SK-MEL-5 (cell line): ENCODE data around the gene IFT172. TPM values are rescaled to one million over a fixed set of nuclear protein-coding genes. Genes with fewer than 3 reads are reported as not detected.
"Not testable (repeated sequence)": the region's sequence is repeated elsewhere in the genome, so short reads cannot be mapped to it uniquely, and the experiment has no call there.

ENCODE experiments used
- DNase-seq: peaks from one replicate; pipeline ENCODE4 v3.0.0-alpha.2; 2016; ENCODE audit warnings: low read depth, low spot score
- in situ Hi-C: cut with HindIII; loops from 2 replicates; pipeline ENCODE4 v1.10.0; 2016; ENCODE audit warnings: low sequenced_read_pairs, high pct_unique_total_duplicates, low pct_unique_long_range_greater_than_20kb
- total RNA-seq: library from RNA; depleted of rRNA; stranded (reverse); fragments of >200 nt; shearing (Covaris generic); gene quantifications from 2 replicates; pipeline ENCODE4 v1.2.3, GENCODE V29; 2014

IFT172 gene
- total RNA-seq, 1 experiment from 2014 or later = 23.4 TPM

- in situ Hi-C loops = no loop called here
- no peak for DNase-seq
Measured at GRCh38 chr2:27441958-27442919, 47.3 kb downstream of the IFT172 start, which contains the start of gene KRTCAP3. KRTCAP3 (plus strand) TSS chr2:27442381; CDS start chr2:27442413, 32 bp downstream.

- no peak for DNase-seq
- in situ Hi-C loops = no loop called here
Measured at GRCh38 chr2:27441226-27441926, 48.2 kb downstream of the IFT172 start.

GRCh38 chr2:27435628-27436027 lies 53.9 kb downstream of the IFT172 start:
- DNase-seq = no peak
- in situ Hi-C loops = no loop called here

GRCh38 chr2:27431395-27431794 lies 58.1 kb downstream of the IFT172 start:
- peak; percentile 42 for DNase-seq
- in situ Hi-C loops = no loop called here

GRCh38 chr2:27428978-27429541 lies 60.5 kb downstream of the IFT172 start:
- in situ Hi-C loops = no loop called here
- peak; percentile 82 for DNase-seq

- in situ Hi-C loops = no loop called here
- DNase-seq = peak; percentile 93
Measured at GRCh38 chr2:27428213-27428977, 61.1 kb downstream of the IFT172 start, which contains the start of gene NRBP1. NRBP1 (plus strand) TSS chr2:27428631; CDS start chr2:27433274, 4,643 bp downstream.

GRCh38 chr2:27427863-27428212 lies 61.7 kb downstream of the IFT172 start:
- DNase-seq = peak; percentile 37
- in situ Hi-C loops = no loop called here

GRCh38 chr2:27425039-27425438 lies 64.5 kb downstream of the IFT172 start:
- in situ Hi-C loops, DNase-seq: not testable (repeated sequence)

- DNase-seq = no peak
- in situ Hi-C loops = no loop called here
Measured at GRCh38 chr2:27422958-27423357, 66.6 kb downstream of the IFT172 start.

- in situ Hi-C loops = no loop called here
- no peak for DNase-seq
Measured at GRCh38 chr2:27421660-27422250, 67.8 kb downstream of the IFT172 start.

- in situ Hi-C loops = no loop called here
- DNase-seq = no peak
Measured at GRCh38 chr2:27420996-27421395, 68.5 kb downstream of the IFT172 start.

- no peak for DNase-seq
- in situ Hi-C loops = no loop called here
Measured at GRCh38 chr2:27416151-27416550, 73.4 kb downstream of the IFT172 start.

GRCh38 chr2:27412419-27413152 lies 77.0 kb downstream of the IFT172 start:
- in situ Hi-C loops = no loop called here
- DNase-seq = no peak

GRCh38 chr2:27409321-27410073 lies 80.0 kb downstream of the IFT172 start, which contains the start of gene PPM1G:
PPM1G (minus strand) TSS chr2:27409591; CDS start chr2:27409422, 169 bp downstream.
- peak; percentile 95 for DNase-seq
- in situ Hi-C loops = no loop called here

- in situ Hi-C loops = no loop called here
- peak; percentile 45 for DNase-seq
Measured at GRCh38 chr2:27408601-27409320, 80.8 kb downstream of the IFT172 start.
